Measurements from ENCODE around the gene PHF1. TPM values are rescaled to one million over a fixed set of nuclear protein-coding genes. Genes with fewer than 3 reads are reported as not detected.
A peak's percentile ranks its signal among the peaks of the same experiment; 100 is the strongest.
"Not testable (repeated sequence)": the region's sequence is repeated elsewhere in the genome, so short reads cannot be mapped to it uniquely, and the experiment has no call there.

The PHF1 gene
- total and polyA plus RNA-seq, 2 of the 13 experiments (the other 11 are each of a cell fraction or from before 2014, with no cell fraction given): 25.4 to 61.9 TPM

DNA sequence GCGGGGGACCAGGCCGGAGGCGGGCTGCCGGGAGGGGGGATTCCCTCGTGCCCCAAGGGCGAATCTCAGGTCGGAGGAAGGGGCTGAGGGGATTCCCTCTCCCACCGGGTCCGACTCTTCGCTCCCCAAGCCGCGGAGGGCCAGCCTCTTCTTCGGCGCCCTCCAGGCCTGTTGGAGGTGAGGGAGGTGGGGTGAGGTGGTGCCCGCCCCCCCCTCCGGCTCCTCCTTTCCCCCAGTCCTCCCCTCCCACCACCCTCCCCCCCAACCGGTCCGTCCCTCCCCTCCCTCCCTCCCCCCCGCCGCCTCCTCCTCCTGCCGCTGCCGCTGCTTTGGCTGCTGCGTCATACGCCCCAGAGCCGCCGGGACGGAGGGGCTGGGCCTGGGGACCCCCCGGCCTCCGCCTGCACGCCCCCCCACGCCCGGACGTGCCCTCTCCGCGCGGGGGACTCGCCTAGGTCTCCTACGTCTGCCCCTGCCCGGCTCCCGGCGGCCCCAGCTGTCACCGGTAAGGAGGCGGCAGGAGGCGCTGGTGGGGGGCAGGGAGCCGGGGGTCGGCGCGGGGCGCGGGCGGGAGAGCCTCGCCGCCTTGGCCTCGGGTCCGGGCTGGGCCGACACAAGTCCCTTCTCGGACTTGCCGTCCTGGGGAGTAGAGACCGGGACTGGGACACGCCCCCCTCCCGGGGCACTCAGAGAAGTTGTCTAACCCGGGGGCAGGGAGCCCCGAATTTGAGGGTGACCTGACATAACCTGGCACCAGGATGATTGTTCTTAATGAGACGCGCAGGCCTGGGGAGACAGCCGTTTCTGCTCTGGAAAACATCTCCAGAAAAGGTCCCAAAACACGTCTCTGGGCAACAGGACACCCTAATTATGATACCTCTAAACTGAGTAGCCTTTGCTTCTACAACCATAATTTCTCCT lies at the start of gene PHF1 (continued):
- TF ChIP-seq, protein P1, sequence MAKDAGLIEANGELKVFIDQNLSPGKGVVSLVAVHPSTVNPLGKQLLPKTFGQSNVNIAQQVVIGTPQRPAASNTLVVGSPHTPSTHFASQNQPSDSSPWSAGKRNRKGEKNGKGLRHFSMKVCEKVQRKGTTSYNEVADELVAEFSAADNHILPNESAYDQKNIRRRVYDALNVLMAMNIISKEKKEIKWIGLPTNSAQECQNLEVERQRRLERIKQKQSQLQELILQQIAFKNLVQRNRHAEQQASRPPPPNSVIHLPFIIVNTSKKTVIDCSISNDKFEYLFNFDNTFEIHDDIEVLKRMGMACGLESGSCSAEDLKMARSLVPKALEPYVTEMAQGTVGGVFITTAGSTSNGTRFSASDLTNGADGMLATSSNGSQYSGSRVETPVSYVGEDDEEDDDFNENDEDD (CRISPR knock-in tag; IDR thresholded peaks at IDR 0.05; ENCODE audit: borderline replicate concordance): peak; percentile 22; the same call in 1 of the 2 replicates
- no peak for TF ChIP-seq ZNF747 (CRISPR knock-in tag; IDR thresholded peaks at IDR 0.05; ENCODE audit: borderline replicate concordance)
- TF ChIP-seq, protein P2, sequence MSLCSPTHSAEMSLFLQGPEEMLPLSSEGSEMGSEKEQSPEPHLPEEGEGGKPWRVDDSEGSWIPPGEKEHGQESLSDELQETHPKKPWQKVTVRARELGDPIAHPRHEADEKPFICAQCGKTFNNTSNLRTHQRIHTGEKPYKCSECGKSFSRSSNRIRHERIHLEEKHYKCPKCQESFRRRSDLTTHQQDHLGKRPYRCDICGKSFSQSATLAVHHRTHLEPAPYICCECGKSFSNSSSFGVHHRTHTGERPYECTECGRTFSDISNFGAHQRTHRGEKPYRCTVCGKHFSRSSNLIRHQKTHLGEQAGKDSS (CRISPR knock-in tag; IDR thresholded peaks at IDR 0.05; ENCODE audit: borderline replicate concordance, low read depth): no peak
- TF ChIP-seq FOSL2 (CRISPR knock-in tag; IDR thresholded peaks at IDR 0.05): no peak
- TF ChIP-seq, protein P3, sequence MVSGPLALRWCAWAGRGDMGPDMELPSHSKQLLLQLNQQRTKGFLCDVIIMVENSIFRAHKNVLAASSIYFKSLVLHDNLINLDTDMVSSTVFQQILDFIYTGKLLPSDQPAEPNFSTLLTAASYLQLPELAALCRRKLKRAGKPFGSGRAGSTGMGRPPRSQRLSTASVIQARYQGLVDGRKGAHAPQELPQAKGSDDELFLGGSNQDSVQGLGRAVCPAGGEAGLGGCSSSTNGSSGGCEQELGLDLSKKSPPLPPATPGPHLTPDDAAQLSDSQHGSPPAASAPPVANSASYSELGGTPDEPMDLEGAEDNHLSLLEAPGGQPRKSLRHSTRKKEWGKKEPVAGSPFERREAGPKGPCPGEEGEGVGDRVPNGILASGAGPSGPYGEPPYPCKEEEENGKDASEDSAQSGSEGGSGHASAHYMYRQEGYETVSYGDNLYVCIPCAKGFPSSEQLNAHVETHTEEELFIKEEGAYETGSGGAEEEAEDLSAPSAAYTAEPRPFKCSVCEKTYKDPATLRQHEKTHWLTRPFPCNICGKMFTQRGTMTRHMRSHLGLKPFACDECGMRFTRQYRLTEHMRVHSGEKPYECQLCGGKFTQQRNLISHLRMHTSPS (CRISPR knock-in tag; IDR thresholded peaks at IDR 0.05; ENCODE audit: low read depth): no peak
- peak; percentile 56; the same call in 1 of the 2 replicates for TF ChIP-seq SP4 (CRISPR knock-in tag; IDR thresholded peaks at IDR 0.05)
- no peak for TF ChIP-seq NR2F2 (IDR thresholded peaks at IDR 0.05; ENCODE audit: borderline replicate concordance, low read depth)
- no peak for TF ChIP-seq RNF2 (conservative IDR thresholded peaks at IDR 0.05; ENCODE audit: low read depth)
- TF ChIP-seq, protein P4, sequence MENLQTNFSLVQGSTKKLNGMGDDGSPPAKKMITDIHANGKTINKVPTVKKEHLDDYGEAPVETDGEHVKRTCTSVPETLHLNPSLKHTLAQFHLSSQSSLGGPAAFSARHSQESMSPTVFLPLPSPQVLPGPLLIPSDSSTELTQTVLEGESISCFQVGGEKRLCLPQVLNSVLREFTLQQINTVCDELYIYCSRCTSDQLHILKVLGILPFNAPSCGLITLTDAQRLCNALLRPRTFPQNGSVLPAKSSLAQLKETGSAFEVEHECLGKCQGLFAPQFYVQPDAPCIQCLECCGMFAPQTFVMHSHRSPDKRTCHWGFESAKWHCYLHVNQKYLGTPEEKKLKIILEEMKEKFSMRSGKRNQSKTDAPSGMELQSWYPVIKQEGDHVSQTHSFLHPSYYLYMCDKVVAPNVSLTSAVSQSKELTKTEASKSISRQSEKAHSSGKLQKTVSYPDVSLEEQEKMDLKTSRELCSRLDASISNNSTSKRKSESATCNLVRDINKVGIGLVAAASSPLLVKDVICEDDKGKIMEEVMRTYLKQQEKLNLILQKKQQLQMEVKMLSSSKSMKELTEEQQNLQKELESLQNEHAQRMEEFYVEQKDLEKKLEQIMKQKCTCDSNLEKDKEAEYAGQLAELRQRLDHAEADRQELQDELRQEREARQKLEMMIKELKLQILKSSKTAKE (CRISPR knock-in tag; IDR thresholded peaks at IDR 0.05; ENCODE audit: borderline replicate concordance): no peak
- TF ChIP-seq, protein P5, sequence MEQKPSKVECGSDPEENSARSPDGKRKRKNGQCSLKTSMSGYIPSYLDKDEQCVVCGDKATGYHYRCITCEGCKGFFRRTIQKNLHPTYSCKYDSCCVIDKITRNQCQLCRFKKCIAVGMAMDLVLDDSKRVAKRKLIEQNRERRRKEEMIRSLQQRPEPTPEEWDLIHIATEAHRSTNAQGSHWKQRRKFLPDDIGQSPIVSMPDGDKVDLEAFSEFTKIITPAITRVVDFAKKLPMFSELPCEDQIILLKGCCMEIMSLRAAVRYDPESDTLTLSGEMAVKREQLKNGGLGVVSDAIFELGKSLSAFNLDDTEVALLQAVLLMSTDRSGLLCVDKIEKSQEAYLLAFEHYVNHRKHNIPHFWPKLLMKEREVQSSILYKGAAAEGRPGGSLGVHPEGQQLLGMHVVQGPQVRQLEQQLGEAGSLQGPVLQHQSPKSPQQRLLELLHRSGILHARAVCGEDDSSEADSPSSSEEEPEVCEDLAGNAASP (CRISPR knock-in tag; IDR thresholded peaks at IDR 0.05; ENCODE audit: borderline replicate concordance): peak; percentile 16; the same call in 1 of the 2 replicates
- no peak for TF ChIP-seq TP53 (CRISPR knock-in tag; conservative IDR thresholded peaks at IDR 0.05)

DNA sequence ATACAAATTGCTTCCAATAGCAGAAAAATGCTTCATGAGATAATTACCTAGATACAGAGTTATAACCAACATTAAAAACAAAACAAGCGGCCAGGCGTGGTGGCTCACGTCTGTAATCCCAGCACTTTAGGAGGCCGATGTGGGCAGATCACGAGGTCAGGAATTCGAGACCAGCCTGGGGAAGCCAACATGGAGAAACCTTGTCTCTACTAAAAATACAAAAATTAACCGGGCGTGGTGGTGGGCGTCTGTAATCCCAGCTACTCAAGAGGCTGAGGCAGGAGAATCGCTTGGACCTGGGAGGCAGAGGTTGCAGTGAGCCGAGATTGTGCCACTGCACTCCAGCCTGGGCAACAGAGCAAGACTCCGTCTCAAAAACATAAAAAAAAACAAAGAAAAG lies 47.3 kb upstream of the PHF1 start:
- H3K27me3 ChIP-seq (ENCODE audit: control insufficient read depth in 1 of 2, insufficient read depth in 2 of 2, low read length in 2 of 2); H3K4me3 ChIP-seq (replicated peaks in 1 of 3; ENCODE audit: insufficient read depth in 1 of 3, low read depth in 2 of 3, low read length in 3 of 3); H3K36me3 ChIP-seq (replicated peaks in 1 of 2; ENCODE audit: control insufficient read depth in 1 of 2, insufficient read depth in 2 of 2, low read length in 2 of 2); in situ Hi-C loops (cut with HindIII; ENCODE audit: extremely low pct_ligation_motif_present, low pct_unique_long_range_greater_than_20kb); intact Hi-C loops (cut with micrococcal nuclease; ENCODE audit: unreplicated experiment); ATAC-seq; H2AFZ ChIP-seq (ENCODE audit: low read length); H3K9me3 ChIP-seq (ENCODE audit: low read length); BruUV-seq (replicated peaks); CTCF ChIA-PET (ENCODE audit: low intra/inter-chr PET ratio, low total read pairs); H4K20me1 ChIP-seq (ENCODE audit: insufficient read depth, low read length); H3K9ac ChIP-seq (ENCODE audit: insufficient read depth, low read depth, low read length); H3K4me1 ChIP-seq (ENCODE audit: insufficient read depth, low read length); H3K27ac ChIP-seq (ENCODE audit: extremely low read length, insufficient read depth, low read length); H3K79me2 ChIP-seq (ENCODE audit: insufficient read depth, low read length); POLR2A ChIA-PET; H3K4me2 ChIP-seq (ENCODE audit: low read depth, low read length); DNase-seq (ENCODE audit: low spot score); FAIRE-seq: not testable (repeated sequence)
- WGBS (ENCODE audit: low lambda C conversion rate): 60% methylated on average over 12 of the region's 12 CpGs
